ENCODE measurements around the gene RSPO3.
A peak's percentile ranks its signal among the peaks of the same experiment; 100 is the strongest.

Gene RSPO3

DNA sequence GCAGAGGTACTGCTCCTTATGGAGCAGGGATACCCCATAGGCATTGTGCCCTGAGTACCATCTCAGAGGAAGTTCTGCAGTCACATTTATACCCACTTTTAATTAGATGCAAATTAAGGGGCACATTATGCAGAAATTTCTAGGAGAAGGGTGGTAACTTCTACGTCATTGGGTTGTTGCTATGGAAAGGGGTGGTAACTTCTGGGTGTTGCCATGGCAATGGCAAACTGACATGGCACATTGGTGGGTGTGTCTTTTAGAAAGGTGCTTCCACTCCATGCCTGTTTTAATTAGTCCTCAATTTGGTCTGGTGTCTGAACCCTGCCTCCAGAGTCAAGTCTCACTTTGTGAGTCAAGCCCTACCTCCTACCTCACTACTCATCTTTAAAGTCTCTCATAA lies 42.0 kb downstream of the RSPO3 start:
- no peak for DNase-seq (ENCODE audit: low read depth, low spot score)

DNA sequence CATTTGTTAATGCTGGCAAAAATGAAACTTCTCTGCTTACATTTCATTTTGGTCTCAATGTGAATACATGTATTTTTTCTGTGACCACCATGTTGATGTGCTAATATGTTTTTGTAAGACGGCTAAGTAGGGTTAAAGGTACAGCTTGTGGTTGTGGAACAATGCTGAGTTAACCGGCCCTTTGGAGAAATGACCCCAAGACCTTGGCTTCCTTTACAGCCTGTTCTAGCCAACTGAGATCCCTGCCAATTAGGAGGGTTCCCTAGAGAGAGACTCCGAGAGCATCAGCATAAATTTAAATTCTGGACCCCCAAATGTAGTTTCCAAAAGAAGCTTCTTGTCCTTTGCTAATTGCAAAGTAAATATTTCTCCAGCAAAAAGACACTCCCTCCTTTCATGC lies 44.4 kb downstream of the RSPO3 start:
- DNase-seq (ENCODE audit: low read depth, low spot score): peak; percentile 20

DNA sequence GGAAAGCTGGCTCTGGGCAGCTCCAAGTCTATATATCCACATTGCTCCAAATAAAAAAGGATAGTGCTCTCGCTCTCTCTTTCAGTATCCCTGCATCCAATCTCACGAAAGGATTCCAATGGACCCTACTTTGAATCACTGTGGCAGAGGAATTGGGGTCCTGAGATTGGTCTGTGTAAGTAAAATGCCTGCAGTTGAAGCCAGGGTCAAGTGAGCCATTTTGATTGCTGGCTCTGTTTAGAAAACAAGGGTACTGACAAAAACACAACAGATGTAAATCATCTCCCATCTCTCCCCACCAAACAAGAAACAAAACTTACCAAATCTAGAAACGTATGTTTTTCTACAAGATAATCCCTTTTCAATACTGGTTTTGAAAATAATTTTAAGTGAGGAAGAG lies 45.6 kb downstream of the RSPO3 start:
- no peak for DNase-seq (ENCODE audit: low read depth, low spot score)

DNA sequence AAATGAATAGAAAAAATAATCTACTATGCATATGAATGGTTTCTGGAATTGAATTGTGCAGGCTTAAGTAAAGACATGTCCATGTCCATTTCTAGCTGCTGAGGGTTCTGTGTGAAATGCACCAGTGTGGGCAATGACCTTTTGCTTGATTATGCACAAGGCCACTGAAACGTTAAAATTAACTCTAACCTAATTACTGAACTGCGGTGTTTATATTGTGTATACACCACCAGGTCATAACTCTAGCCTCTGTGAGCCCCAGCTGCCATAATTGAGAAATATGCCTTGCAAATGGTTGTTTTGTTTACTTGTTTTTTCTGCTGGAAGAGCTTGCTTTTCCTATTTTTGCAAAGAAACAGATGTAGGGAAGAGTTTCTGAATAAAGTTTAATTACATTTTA lies 46.1 kb downstream of the RSPO3 start:
- no peak for DNase-seq (ENCODE audit: low read depth, low spot score)

DNA sequence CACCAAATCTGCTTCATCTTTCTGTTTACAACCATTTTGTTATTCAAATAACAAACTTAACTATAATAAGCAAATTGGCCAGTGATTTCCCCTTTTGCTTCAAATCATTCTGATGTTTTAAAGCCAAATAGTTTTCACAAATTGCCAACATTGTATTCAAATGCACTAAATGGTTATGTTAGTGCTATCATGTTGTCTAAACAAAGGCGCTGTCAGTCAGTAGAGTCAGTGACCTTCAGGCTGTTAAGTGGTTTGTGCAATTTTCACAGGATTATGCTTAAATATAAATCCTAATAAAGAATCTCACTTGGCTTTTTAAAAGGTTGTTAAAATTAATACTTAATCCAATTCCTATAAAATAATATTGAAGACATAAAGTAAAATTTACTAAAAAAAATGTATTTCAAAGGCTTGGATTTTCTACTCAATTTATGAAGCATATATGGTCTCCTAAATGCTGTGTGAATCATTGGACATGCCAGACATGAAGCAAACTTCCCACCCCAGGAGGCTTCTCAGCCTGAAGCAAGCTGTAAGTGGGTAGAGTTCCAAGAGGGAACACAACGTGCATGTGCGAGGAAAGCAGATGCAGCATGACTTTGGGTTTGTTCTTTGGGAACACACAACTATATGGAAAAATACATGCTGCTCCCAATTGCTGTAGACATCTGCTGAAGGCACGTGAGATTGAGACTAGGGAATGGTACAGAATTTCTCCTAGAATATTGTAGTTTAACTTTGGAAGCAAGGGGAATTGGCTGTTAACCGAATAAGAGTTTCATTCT lies 54.9 kb downstream of the RSPO3 start:
- no peak for DNase-seq (ENCODE audit: low read depth, low spot score)

DNA sequence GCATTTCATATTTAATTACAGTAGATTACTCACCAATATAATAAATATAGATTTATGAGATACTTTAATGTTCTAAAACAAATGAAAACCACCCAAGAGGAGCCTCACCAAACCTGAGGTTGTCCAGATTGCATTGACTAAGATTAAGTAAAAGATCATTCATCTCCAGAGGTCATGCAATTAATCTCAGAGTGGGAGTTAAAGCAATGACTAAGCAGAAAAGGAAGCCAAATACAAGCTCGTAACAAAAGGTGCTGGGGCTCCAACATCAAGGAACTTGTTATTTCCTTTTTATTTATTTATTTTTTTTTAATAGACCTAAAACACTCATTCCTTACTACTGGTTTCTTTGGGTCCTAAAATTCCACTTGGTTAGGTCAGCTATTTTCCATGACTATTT lies 57.7 kb downstream of the RSPO3 start:
- peak; percentile 31 for DNase-seq (ENCODE audit: low read depth, low spot score)

DNA sequence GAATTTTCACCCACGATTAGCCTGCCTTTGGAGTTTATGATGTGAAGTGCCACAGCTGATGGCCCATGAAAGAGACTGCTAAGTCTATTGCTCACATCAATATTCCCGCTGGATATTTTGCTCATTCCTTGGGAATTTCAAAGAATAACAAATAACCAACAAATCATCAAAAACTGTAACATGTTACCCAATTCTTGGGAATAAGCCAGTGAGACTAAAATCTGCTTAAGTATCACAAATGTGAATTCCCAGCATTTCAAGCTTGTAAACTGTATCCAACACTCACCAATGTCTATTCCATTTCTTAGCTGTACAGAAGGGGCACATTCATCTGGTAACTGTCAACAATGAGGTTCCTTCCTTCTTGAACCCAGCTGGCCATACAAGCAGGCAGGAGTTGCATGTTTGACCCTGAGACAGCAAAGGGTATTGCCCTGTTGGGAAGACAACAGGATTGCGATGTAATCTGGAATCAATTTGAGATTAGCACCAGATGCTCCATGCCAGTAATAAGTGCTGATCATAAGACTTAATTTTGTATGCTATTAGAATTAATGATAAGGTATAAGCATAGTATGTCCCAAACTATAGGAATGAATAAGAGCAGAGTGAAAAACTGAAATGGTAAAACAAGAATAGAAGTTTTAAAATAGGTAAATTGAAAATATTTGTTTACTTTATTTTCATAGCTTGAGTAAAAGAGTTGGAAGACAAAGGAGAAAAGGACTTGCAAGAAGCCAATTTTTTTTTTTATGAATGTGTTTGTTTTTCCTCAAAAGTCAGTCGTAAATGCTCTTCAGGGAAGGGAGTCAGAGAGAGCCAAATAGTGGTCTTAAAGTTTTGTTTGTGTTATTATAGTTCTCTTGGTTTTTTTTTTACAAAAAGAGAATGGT lies 58.8 kb downstream of the RSPO3 start:
- DNase-seq (ENCODE audit: low read depth, low spot score): peak; percentile 18

DNA sequence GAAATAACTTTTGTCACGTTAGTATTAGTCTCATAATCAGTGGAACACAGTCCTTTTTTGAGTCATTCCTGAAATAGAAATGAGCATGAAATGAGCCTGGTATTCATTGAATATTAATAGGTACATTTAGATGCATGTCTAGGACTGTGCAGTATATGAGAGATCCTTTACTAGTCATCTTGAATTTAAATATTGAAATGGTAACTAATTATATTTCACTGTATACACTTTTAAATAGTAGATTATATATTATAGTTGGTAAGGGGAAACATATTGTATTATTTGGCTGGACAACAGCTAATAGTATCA lies 59.4 kb downstream of the RSPO3 start:
- DNase-seq (ENCODE audit: low read depth, low spot score): no peak

DNA sequence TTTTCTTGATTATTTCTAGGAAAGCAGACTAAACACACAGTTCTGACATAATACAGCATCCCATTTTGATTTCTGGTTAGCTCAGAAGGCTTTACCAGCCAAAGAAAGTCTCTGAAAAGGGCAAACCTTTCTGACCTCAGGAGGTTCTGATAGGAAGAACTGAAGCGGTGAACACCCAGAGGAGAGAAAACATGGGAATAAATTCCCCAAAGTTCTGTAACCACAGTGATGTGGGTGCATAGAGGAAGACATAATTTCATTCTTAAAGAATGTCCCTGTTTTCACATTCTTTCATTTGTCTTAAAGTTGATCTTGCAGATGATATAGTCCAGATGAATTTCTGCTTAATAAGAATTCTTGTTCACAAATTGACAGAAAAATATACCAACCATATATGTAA lies 60.3 kb downstream of the RSPO3 start:
- DNase-seq (ENCODE audit: low read depth, low spot score): peak; percentile 34

DNA sequence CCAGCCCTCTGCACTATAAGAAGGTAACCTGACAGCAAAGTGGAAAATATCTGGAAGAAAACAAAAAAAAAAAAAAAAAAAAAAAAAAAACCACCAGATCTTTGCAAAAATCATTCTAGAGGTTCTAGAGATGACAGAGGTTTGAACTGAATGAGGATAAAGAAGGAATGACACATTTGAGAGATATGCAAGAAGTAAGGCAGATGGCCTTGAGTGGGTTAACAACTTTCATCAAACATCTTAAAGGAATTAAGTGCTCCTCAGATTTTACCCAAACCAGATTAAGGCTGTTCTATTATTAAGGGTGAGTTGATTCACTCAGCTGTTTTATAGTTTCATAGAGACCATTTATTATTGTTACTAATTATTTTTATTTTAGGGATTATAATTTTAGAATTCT lies 62.0 kb downstream of the RSPO3 start:
- DNase-seq (ENCODE audit: low read depth, low spot score): no peak

DNA sequence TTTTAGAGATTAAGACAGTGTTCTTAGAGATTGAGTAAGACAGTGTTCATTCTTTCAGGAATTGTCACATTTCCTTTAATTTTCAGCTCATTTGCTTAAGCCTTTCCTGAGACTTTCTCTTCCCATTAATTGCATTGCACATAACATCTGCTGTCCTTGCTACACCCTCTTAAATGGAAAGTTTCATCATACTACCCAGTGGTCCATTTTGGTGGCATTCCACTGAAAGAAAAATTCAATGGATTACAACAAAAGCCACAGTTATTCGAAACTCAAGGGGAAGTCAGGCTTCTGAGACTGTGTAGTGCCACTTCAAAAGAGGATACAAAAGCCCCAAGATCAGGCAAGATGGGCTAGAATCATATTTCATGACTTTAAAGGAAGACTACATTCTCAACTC lies 64.0 kb downstream of the RSPO3 start:
- peak; percentile 46 for DNase-seq (ENCODE audit: low read depth, low spot score)

DNA sequence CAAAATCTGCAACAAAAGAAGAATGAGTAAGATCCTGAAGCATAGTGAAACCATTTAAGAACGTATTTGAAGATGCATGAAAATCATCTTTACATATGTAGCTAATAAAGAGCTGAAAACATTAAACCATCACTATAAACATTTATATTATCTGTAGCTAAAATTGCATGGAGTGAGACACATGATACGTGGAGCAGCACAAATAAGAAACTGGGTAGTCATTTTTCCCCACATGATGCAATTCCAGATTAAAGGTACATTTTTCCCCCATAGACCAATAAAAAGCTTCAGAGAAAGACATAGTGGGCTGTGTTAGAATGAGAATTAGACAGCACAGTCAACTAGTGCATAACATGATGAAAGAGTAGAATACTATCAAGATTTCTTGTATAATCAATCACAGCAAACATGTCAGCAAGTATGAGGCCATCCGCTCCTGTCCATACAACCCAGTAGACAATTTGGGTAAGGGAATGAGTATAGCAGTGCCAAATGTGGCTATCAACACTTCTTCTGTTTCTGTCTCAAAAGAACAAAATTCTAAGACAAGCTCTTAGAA lies 67.0 kb downstream of the RSPO3 start:
- DNase-seq (ENCODE audit: low read depth, low spot score): no peak

DNA sequence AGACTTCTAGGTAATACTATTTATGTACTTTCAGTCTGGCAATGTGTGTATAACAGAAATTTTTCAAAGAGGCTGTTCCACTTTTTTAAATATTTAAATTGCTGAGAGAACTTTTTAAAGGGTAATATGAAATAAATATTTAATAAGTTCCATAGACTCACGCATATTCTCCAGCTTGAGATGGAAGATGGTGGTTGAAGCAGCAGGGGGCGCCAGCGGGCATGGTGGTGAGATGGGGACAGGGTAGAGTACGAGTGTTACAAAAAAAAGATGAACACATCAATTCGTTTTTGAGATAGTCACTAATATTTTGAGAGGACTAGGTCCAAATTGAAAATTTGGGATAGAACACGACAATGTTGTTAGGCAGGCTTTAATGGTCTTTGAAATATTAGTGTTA lies 68.4 kb downstream of the RSPO3 start:
- DNase-seq (ENCODE audit: low read depth, low spot score): no peak

DNA sequence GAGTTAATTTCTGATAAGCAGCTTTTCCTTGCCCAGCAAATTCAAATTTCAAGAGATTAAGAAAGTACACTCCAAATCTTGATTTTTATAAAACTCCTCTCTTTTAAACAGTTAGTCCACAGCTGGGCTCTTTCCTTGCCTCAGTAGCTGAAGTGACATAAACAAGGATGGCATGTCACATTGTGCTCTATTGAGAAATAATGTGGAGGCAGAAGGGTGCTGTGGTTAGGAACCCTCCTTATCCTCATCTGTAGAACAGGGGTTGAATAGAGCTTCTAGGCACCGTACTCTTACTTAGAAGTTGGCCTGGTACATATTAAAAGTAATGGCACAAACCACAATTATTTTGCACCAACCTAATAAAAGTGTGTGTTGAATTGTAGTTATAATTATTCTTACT lies 70.3 kb downstream of the RSPO3 start:
- no peak for DNase-seq (ENCODE audit: low read depth, low spot score)

DNA sequence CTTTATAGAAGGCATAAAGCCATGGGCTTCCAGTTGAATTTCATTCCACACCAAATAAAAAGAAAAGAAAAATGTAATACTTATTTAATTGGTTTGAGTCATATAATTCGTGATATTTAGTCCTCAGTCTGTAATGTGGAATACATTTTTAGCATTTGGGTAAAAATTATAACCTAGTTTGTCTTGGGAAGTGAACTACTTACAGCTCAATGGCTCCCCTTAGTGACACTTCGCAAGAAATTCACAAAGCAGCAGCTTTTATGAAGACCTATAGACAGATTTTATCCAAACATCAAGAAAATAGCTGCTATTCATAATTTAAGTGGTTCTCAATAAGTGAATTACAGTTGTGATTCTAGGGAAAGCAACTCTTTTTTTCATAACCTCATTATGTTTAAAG lies 72.1 kb downstream of the RSPO3 start:
- DNase-seq (ENCODE audit: low read depth, low spot score): peak; percentile 57

DNA sequence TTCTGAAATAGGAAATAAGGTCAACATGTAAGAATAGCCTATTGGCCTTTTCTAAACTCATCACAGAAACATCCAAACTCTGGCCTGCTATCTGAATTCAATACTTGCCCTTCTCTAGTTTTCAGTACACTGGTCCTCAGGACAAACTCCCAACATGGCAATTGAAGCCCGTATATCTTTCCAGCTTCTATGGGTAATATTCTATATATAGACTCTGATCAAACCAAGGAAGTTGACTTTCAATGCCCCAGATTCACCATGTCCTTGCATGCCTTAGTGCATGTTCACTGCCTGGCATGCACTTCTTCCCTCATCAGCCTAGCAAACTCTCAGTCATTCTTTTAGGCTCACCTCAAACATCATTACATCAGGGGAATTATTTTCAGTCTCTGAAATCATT lies 73.2 kb downstream of the RSPO3 start:
- DNase-seq (ENCODE audit: low read depth, low spot score): peak; percentile 28

DNA sequence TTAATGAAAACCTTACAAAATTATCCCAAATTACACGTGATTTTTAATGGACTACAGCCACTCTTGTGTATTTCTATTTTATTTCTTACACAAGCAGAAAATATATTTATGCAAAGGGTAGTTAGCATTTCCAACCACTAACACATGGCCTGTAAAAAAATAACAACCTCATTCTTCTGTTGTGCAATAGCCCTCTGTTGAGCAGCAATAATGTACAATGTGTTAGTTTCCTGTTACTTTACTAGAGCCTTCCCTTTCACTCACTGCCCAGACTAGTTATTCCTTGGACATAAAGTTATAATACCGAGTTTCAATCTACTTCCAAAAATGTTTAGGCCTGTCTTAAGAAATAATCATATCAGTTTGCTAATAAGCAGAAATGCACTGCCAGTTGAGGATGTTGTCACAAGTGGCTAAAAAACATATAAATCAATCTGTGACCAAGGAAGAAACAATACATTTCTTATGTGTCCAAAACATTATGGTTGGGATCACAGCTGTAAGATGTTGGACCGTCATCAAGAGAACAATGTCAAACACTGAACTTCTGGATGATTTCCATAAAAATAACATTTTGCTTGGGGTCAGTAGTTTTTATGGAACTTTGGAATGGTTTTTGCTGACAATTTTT lies 74.6 kb downstream of the RSPO3 start:
- no peak for DNase-seq (ENCODE audit: low read depth, low spot score)

DNA sequence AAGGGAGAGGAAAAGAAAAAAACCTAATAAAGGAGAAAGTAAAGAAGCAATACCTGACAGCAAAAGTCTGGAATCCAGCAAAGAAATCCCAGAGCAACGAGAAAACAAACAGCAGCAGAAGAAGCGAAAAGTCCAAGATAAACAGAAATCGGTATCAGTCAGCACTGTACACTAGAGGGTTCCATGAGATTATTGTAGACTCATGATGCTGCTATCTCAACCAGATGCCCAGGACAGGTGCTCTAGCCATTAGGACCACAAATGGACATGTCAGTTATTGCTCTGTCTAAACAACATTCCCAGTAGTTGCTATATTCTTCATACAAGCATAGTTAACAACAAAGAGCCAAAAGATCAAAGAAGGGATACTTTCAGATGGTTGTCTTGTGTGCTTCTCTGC lies 77.4 kb downstream of the RSPO3 start:
- DNase-seq (ENCODE audit: low read depth, low spot score): no peak

DNA sequence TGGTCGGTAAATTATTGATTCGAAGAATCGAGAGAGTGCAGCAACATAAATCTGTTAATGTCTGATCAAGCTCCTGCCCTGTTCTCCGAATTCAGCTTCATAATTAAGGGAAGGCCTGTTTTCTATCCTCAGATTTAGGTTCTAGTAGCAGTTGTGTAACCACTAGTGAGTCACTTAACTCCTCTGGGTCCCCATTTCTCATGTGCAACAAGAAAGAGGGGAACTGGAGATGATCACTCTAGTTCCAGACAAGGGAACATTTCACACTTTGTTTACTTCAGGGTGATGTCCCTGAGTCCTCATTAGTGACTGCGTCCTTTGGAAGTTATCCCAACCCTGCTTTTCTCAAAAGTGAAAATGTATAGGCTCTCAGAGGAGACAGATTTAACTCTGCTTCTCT lies 80.1 kb downstream of the RSPO3 start:
- DNase-seq (ENCODE audit: low read depth, low spot score): no peak

DNA sequence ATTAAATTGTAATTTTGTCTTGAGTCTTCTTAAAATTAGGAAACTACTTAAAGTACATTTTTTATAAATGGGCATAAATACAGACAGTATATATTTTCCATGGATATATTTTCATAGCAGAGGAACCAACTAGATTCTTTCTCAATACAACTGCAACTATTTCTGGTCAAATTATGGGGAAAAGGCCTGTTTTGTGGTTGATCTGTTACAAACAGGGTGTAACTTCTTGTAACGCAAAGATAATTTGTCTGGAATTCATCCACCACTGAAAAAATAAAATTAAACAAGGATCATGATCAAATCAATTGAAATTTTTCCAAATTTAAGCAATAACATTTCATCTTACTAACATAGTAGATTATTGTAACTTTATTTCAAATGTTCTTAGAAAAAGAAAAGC lies 81.0 kb downstream of the RSPO3 start:
- DNase-seq (ENCODE audit: low read depth, low spot score): no peak

DNA sequence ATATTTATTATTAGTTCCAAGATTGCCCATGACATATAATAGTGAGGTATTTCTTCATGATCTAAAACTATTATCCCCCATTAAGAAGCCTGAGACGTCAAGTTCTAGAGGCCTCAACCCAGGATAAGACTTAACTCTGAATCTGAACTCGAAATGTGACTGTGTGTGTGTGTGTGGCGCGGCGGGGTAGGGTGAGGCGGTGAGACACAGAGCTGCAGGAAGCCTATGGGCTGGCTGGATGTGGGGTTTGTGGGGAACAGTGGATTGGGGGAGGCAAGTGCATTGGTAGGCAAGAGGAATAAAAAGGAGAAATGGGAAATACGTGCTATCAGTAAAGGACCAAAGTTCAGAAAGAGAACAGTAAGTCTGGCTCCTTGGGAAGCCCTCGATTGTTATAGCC lies 81.6 kb downstream of the RSPO3 start:
- DNase-seq (ENCODE audit: low read depth, low spot score): no peak

DNA sequence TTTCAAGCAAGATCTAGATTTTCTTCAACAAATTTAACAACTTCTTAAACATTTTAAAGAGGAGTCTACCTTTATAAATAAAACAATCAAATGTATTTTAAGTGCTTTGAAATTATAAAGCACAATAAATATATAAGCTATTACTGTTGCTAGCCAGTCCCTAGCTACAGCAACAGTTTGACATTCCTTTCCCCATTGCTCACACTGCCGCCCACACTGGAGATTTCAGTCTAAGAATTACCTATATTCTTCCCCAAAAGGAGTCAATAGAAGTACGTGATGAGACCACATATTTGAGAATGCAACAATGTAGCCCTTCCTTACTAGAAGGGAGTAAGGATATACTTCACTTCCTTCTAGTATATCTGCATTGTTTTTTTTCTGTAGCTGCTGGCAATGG lies 82.8 kb downstream of the RSPO3 start:
- peak; percentile 72 for DNase-seq (ENCODE audit: low read depth, low spot score)
